Measurements from ENCODE around the gene TLE5. TPM values are rescaled to one million over a fixed set of nuclear protein-coding genes. Genes with fewer than 3 reads are reported as not detected.

Gene TLE5
- polyA plus RNA-seq, 1 donor from 2014 or later: 153 TPM

DNA sequence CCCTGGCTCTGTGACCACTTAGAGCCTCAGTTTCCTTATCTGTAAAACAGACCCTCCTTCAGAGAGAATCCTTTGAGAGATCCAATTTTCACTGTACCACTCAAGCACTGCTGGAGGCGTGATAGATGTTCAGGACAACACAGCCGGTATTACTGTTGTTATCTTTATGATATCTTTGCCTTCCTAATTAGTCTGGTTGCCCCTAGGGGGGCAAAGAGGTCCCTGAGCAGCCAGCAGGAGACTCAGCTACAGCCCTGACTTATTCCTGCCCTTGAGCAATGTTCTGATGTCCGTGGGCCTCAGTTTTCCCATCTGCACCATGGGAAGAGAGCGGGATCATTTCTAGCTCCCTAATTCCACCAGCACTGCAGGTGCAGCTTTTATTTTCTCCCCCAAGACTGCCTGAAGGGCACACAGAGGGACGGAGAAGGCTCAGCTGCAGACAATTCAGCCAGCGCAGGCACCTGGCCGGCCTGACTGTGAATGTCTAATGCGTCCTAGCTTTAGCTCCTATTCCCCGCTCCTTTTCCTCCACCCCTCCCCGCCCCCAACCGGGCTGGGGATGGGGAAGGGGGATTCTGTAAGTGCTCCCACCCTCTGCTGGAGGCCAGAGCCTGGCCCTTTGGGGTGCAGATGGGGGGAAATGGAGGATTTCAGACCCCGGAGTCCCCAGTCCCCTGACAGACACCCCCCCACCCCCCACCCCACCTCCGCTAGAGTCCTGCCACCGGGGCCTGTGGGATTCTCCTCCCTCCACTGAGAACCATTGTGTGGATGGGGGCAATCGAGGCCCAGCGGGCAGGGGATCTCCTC lies 16.2 kb downstream of the TLE5 start:
- Histone ChIP-seq H3K4me2 (ENCODE audit: low read length) (no peak overlapping the region), H3K4me3 (ENCODE audit: low read length) (peak overlapping the region; percentile 46), H3K79me2 (replicated peaks; ENCODE audit: insufficient read depth, low read length) (no peaks in the 10 kb centered on the region)

GRCh38 chr19:3045191-3045590 lies 17.1 kb downstream of the TLE5 start:
- Histone ChIP-seq H3K9ac (ENCODE audit: low read length) (no peak overlapping the region), H3F3A (ENCODE audit: insufficient read depth, low read length, poor library complexity, severe bottlenecking) (no peaks in the 10 kb centered on the region), H3K79me2 (replicated peaks; ENCODE audit: insufficient read depth, low read length) (no peaks in the 10 kb centered on the region), H3K9me3 (ENCODE audit: low read length) (no peaks in the 10 kb centered on the region), H3K27ac (ENCODE audit: low read length) (no peak overlapping the region), H4K20me1 (ENCODE audit: insufficient read depth) (no peaks in the 10 kb centered on the region), H3K4me2 (ENCODE audit: low read length) (no peak overlapping the region), H3K4me3 (ENCODE audit: low read length) (no peak overlapping the region), H3K9me2 (ENCODE audit: insufficient read depth, low read length) (no peaks in the 10 kb centered on the region), H3K36me3 (ENCODE audit: insufficient read depth, low read length) (no peaks in the 10 kb centered on the region), H3K27me3 (ENCODE audit: insufficient read depth, low read depth, low read length) (peaks cover 52% of the 10 kb centered on the region), H2AFZ (ENCODE audit: low read depth, low read length) (no peak overlapping the region)
- no peak for TF ChIP-seq REST (IDR thresholded peaks at IDR 0.05; ENCODE audit: borderline replicate concordance)

More for the DNA sequence above, 16.2 kb downstream of the TLE5 start:
- H3K36me3 ChIP-seq (ENCODE audit: insufficient read depth, low read length): no peaks in the 10 kb centered on the region
- no peak overlapping the region for H3K27ac ChIP-seq (ENCODE audit: low read length)
- no peaks in the 10 kb centered on the region for H3F3A ChIP-seq (ENCODE audit: insufficient read depth, low read length, poor library complexity, severe bottlenecking)
- H3K27me3 ChIP-seq (ENCODE audit: insufficient read depth, low read depth, low read length): peaks cover 46% of the 10 kb centered on the region
- no peak for TF ChIP-seq EP300 (conservative IDR thresholded peaks at IDR 0.05; ENCODE audit: poor library complexity, severe bottlenecking)
- no peak for TF ChIP-seq EZH2 (IDR thresholded peaks at IDR 0.05; ENCODE audit: borderline replicate concordance, insufficient read depth, low read length, poor library complexity, severe bottlenecking)
- TF ChIP-seq TAF1 (IDR thresholded peaks at IDR 0.05; ENCODE audit: low read depth): no peak
- TF ChIP-seq POLR2AphosphoS5 (IDR thresholded peaks at IDR 0.05): no peak
- TF ChIP-seq, protein P1, sequence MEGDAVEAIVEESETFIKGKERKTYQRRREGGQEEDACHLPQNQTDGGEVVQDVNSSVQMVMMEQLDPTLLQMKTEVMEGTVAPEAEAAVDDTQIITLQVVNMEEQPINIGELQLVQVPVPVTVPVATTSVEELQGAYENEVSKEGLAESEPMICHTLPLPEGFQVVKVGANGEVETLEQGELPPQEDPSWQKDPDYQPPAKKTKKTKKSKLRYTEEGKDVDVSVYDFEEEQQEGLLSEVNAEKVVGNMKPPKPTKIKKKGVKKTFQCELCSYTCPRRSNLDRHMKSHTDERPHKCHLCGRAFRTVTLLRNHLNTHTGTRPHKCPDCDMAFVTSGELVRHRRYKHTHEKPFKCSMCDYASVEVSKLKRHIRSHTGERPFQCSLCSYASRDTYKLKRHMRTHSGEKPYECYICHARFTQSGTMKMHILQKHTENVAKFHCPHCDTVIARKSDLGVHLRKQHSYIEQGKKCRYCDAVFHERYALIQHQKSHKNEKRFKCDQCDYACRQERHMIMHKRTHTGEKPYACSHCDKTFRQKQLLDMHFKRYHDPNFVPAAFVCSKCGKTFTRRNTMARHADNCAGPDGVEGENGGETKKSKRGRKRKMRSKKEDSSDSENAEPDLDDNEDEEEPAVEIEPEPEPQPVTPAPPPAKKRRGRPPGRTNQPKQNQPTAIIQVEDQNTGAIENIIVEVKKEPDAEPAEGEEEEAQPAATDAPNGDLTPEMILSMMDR (IDR thresholded peaks at IDR 0.05; ENCODE audit: poor library complexity, severe bottlenecking): no peak
- no peak for TF ChIP-seq MXI1 (conservative IDR thresholded peaks at IDR 0.05; ENCODE audit: poor library complexity, severe bottlenecking)
- no peak for TF ChIP-seq REST (IDR thresholded peaks at IDR 0.05; ENCODE audit: borderline replicate concordance)
- TF ChIP-seq SMC3 (conservative IDR thresholded peaks at IDR 0.05; ENCODE audit: poor library complexity): no peak
- TF ChIP-seq RAD21 (conservative IDR thresholded peaks at IDR 0.05): no peak
- H2AFZ ChIP-seq (ENCODE audit: low read depth, low read length): no peak overlapping the region
- no peaks in the 10 kb centered on the region for H3K9me3 ChIP-seq (ENCODE audit: low read length)
- peak overlapping the region; percentile 36 for H3K9ac ChIP-seq (ENCODE audit: low read length)
- no peaks in the 10 kb centered on the region for H3K9me2 ChIP-seq (ENCODE audit: insufficient read depth, low read length)
- no peaks in the 10 kb centered on the region for H4K20me1 ChIP-seq (ENCODE audit: insufficient read depth)
